ENCODE measurements around the gene C1orf232. TPM values are rescaled to one million over a fixed set of nuclear protein-coding genes. Genes with fewer than 3 reads are reported as not detected.

Gene C1orf232
- total RNA-seq, 1 experiment from 2014 or later = not detected

- Mint-ChIP-seq H3K27me3 (ENCODE audit: insufficient read depth, unreplicated experiment) (no peaks in the 10 kb centered on the region), H3K4me3 (ENCODE audit: unreplicated experiment) (peak overlapping the region; percentile 72), H3K36me3 (ENCODE audit: insufficient read depth, unreplicated experiment) (no peaks in the 10 kb centered on the region), H3K27ac (ENCODE audit: unreplicated experiment) (no peak overlapping the region), H3K4me1 (ENCODE audit: low read depth, unreplicated experiment) (peaks cover 14% of the 10 kb centered on the region), H3K9me3 (ENCODE audit: unreplicated experiment) (no peaks in the 10 kb centered on the region)
- Histone ChIP-seq H3K9me3 (no peaks in the 10 kb centered on the region), H3K4me1 (peaks cover 29% of the 10 kb centered on the region), H3K4me3 (ENCODE audit: low read depth, low read length) (peak overlapping the region; percentile 53), H3K36me3 (ENCODE audit: control insufficient read depth, insufficient read depth, low read length) (no peaks in the 10 kb centered on the region), H3K27me3 (replicated peaks; ENCODE audit: control insufficient read depth, insufficient read depth, low read length) (no peaks in the 10 kb centered on the region)
- POLR2A ChIA-PET = interaction anchor here (0.6 kb wide), 1 partner anchor 186 kb away, joined by 5 read pairs; no protein-coding TSS in a partner anchor
- CTCF ChIA-PET = interaction anchor here (1.2 to 2.1 kb wide), 2 partner anchors 16 to 124 kb away, joined by 5 to 13 read pairs; no protein-coding TSS in a partner anchor
- intact Hi-C loops (cut with micrococcal nuclease; ENCODE audit: unreplicated experiment) = loop anchor here (1.0 to 5.0 kb wide), 2 partner anchors 15 to 123 kb away; no protein-coding TSS in a partner anchor
- TF ChIP-seq, protein P1, sequence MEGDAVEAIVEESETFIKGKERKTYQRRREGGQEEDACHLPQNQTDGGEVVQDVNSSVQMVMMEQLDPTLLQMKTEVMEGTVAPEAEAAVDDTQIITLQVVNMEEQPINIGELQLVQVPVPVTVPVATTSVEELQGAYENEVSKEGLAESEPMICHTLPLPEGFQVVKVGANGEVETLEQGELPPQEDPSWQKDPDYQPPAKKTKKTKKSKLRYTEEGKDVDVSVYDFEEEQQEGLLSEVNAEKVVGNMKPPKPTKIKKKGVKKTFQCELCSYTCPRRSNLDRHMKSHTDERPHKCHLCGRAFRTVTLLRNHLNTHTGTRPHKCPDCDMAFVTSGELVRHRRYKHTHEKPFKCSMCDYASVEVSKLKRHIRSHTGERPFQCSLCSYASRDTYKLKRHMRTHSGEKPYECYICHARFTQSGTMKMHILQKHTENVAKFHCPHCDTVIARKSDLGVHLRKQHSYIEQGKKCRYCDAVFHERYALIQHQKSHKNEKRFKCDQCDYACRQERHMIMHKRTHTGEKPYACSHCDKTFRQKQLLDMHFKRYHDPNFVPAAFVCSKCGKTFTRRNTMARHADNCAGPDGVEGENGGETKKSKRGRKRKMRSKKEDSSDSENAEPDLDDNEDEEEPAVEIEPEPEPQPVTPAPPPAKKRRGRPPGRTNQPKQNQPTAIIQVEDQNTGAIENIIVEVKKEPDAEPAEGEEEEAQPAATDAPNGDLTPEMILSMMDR (IDR thresholded peaks at IDR 0.05; ENCODE audit: insufficient read depth in 1 of 2, low read depth in 1 of 2, low read length in 1 of 2, severe bottlenecking in 1 of 2, unreplicated experiment in 1 of 2) = no peak
- DNase-seq = no peak
- BruUV-seq (replicated peaks) = no TSS peak
These were observed 8.0 kb downstream of the C1orf232 start for GRCh38 chr1:26160527-26161414.

DNA sequence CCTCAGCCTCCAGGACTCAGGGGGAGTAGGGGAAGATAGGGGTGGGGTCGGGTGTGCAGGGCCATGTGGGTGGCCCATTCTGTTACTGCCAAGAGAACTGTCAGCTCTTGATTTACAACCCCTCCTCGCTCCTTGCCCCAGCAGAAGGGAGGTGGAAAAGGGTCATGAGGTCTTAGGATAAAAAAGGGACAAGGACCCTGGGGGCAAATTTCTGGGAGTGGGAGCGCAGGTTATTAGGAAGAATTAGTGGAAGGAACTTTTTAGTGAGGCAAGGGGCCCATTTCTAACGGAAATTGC is 9.1 kb downstream of the C1orf232 start:
- intact Hi-C loops (cut with micrococcal nuclease; ENCODE audit: unreplicated experiment) = loop anchor here (5.0 kb wide), 1 partner anchor 122 kb away; no protein-coding TSS in a partner anchor
- BruUV-seq (replicated peaks) = no TSS peak
- CTCF ChIA-PET = interaction anchor here (1.6 kb wide), 1 partner anchor 10 kb away, joined by 5 read pairs; the partner anchor contains the start of gene ZNF593
- Mint-ChIP-seq H3K4me1 (ENCODE audit: low read depth, unreplicated experiment) (peaks cover 10% of the 10 kb centered on the region), H3K27ac (ENCODE audit: unreplicated experiment) (no peak overlapping the region), H3K4me3 (ENCODE audit: unreplicated experiment) (no peak overlapping the region), H3K9me3 (ENCODE audit: unreplicated experiment) (no peaks in the 10 kb centered on the region), H3K36me3 (ENCODE audit: insufficient read depth, unreplicated experiment) (no peaks in the 10 kb centered on the region), H3K27me3 (ENCODE audit: insufficient read depth, unreplicated experiment) (no peaks in the 10 kb centered on the region)
- TF ChIP-seq, protein P1 (IDR thresholded peaks at IDR 0.05; ENCODE audit: insufficient read depth in 1 of 2, low read depth in 1 of 2, low read length in 1 of 2, severe bottlenecking in 1 of 2, unreplicated experiment in 1 of 2) = no peak
- Histone ChIP-seq H3K27me3 (replicated peaks; ENCODE audit: control insufficient read depth, insufficient read depth, low read length) (no peaks in the 10 kb centered on the region), H3K4me3 (ENCODE audit: low read depth, low read length) (no peak overlapping the region), H3K9me3 (no peaks in the 10 kb centered on the region), H3K36me3 (ENCODE audit: control insufficient read depth, insufficient read depth, low read length) (no peaks in the 10 kb centered on the region), H3K4me1 (peaks cover 29% of the 10 kb centered on the region)
- POLR2A ChIA-PET = no interaction called here
- DNase-seq = no peak

- no peaks in the 10 kb centered on the region for H3K9me3 Mint-ChIP-seq (ENCODE audit: unreplicated experiment)
- no peaks in the 10 kb centered on the region for H3K36me3 Mint-ChIP-seq (ENCODE audit: insufficient read depth, unreplicated experiment)
- intact Hi-C loops (cut with micrococcal nuclease; ENCODE audit: unreplicated experiment) = no loop called here
- no peak within 1 kb of the TSS for H3K4me3 Mint-ChIP-seq (ENCODE audit: unreplicated experiment)
- TF ChIP-seq, protein P1 (IDR thresholded peaks at IDR 0.05; ENCODE audit: insufficient read depth in 1 of 2, low read depth in 1 of 2, low read length in 1 of 2, severe bottlenecking in 1 of 2, unreplicated experiment in 1 of 2) = no peak
- CTCF ChIA-PET = interaction anchor here (1.6 kb wide), 1 partner anchor 11 kb away, joined by 5 read pairs; the partner anchor contains the start of gene ZNF593
- no peaks in the 10 kb centered on the region for H3K27me3 Mint-ChIP-seq (ENCODE audit: insufficient read depth, unreplicated experiment)
- peaks cover 26% of the 10 kb centered on the region for H3K4me1 ChIP-seq
- peaks cover 8% of the 10 kb centered on the region for H3K4me1 Mint-ChIP-seq (ENCODE audit: low read depth, unreplicated experiment)
- no peaks in the 10 kb centered on the region for H3K9me3 ChIP-seq
- no peak within 1 kb of the TSS for H3K4me3 ChIP-seq (ENCODE audit: low read depth, low read length)
- no peaks in the 10 kb centered on the region for H3K36me3 ChIP-seq (ENCODE audit: control insufficient read depth, insufficient read depth, low read length)
- DNase-seq = no peak
- H3K27ac Mint-ChIP-seq (ENCODE audit: unreplicated experiment) = no peak within 1 kb of the TSS
- POLR2A ChIA-PET = no interaction called here
- BruUV-seq (replicated peaks) = no TSS peak
- H3K27me3 ChIP-seq (replicated peaks; ENCODE audit: control insufficient read depth, insufficient read depth, low read length) = no peaks in the 10 kb centered on the region
These were observed 9.6 kb downstream of the C1orf232 start, which contains the start of gene FAM110D for GRCh38 chr1:26158908-26159742. FAM110D (plus strand) TSS chr1:26159079; CDS start chr1:26161292, 2,213 bp downstream.
